Measurements from ENCODE around the gene MARCHF10. TPM values are rescaled to one million over a fixed set of nuclear protein-coding genes. Genes with fewer than 3 reads are reported as not detected.

MARCHF10 gene
- polyA plus RNA-seq, 1 donor, result 0.15 TPM

GRCh38 chr17:62657145-62657665 is 150.9 kb downstream of the MARCHF10 start:
- H3K9me3 ChIP-seq (ENCODE audit: control insufficient read depth, low read depth, low read length), result no peaks in the 10 kb centered on the region
- WGBS (ENCODE audit: insufficient coverage, low lambda C conversion rate), result no CpG with 5 or more reads among the region's 3 CpGs
- H3K27me3 ChIP-seq (ENCODE audit: control insufficient read depth, insufficient read depth, low read length), result peaks cover 23% of the 10 kb centered on the region
- DNase-seq, result no peak
- peaks cover 12% of the 10 kb centered on the region for H3K4me1 ChIP-seq (ENCODE audit: control insufficient read depth, insufficient read depth, low read length)
- no peak overlapping the region for H3K27ac ChIP-seq (ENCODE audit: low read length)
- H3K36me3 ChIP-seq (ENCODE audit: control insufficient read depth, insufficient read depth, low read length), result no peaks in the 10 kb centered on the region
- no peak overlapping the region for H3K4me3 ChIP-seq (ENCODE audit: low read length)

- WGBS (ENCODE audit: insufficient coverage, low lambda C conversion rate), result no CpG with 5 or more reads among the region's 1 CpG
- no peak for DNase-seq
- no peaks in the 10 kb centered on the region for H3K9me3 ChIP-seq (ENCODE audit: control insufficient read depth, low read depth, low read length)
- H3K27ac ChIP-seq (ENCODE audit: low read length), result no peak overlapping the region
- H3K36me3 ChIP-seq (ENCODE audit: control insufficient read depth, insufficient read depth, low read length), result no peaks in the 10 kb centered on the region
- H3K4me3 ChIP-seq (ENCODE audit: low read length), result no peak overlapping the region
- H3K27me3 ChIP-seq (ENCODE audit: control insufficient read depth, insufficient read depth, low read length), result peaks cover 30% of the 10 kb centered on the region
- H3K4me1 ChIP-seq (ENCODE audit: control insufficient read depth, insufficient read depth, low read length), result peaks cover 15% of the 10 kb centered on the region
Measured at GRCh38 chr17:62656446-62656845, 151.7 kb downstream of the MARCHF10 start.

- 40% methylated on average over 1 of the region's 6 CpGs for WGBS (ENCODE audit: insufficient coverage, low lambda C conversion rate)
- H3K4me3 ChIP-seq (ENCODE audit: low read length), result no peak overlapping the region
- no peak for DNase-seq
- no peaks in the 10 kb centered on the region for H3K36me3 ChIP-seq (ENCODE audit: control insufficient read depth, insufficient read depth, low read length)
- H3K27me3 ChIP-seq (ENCODE audit: control insufficient read depth, insufficient read depth, low read length), result peaks cover 34% of the 10 kb centered on the region
- H3K4me1 ChIP-seq (ENCODE audit: control insufficient read depth, insufficient read depth, low read length), result peaks cover 15% of the 10 kb centered on the region
- H3K9me3 ChIP-seq (ENCODE audit: control insufficient read depth, low read depth, low read length), result no peaks in the 10 kb centered on the region
- H3K27ac ChIP-seq (ENCODE audit: low read length), result no peak overlapping the region
Measured at GRCh38 chr17:62655656-62656055, 152.5 kb downstream of the MARCHF10 start.

GRCh38 chr17:62653826-62654761 is 154.0 kb downstream of the MARCHF10 start:
- Histone ChIP-seq H3K9me3 (ENCODE audit: control insufficient read depth, low read depth, low read length) (no peaks in the 10 kb centered on the region), H3K4me1 (ENCODE audit: control insufficient read depth, insufficient read depth, low read length) (peaks cover 15% of the 10 kb centered on the region), H3K36me3 (ENCODE audit: control insufficient read depth, insufficient read depth, low read length) (no peaks in the 10 kb centered on the region), H3K4me3 (ENCODE audit: low read length) (no peak overlapping the region), H3K27ac (ENCODE audit: low read length) (peak overlapping the region; percentile 23), H3K27me3 (ENCODE audit: control insufficient read depth, insufficient read depth, low read length) (peaks cover 34% of the 10 kb centered on the region)
- WGBS (ENCODE audit: insufficient coverage, low lambda C conversion rate), result no CpG with 5 or more reads among the region's 19 CpGs
- peak in 1 of 2 donors; percentile 26 for DNase-seq

- Histone ChIP-seq H3K27me3 (ENCODE audit: control insufficient read depth, insufficient read depth, low read length) (peaks cover 34% of the 10 kb centered on the region), H3K36me3 (ENCODE audit: control insufficient read depth, insufficient read depth, low read length) (no peaks in the 10 kb centered on the region), H3K27ac (ENCODE audit: low read length) (peak overlapping the region; percentile 23), H3K4me3 (ENCODE audit: low read length) (peak overlapping the region; percentile 36), H3K9me3 (ENCODE audit: control insufficient read depth, low read depth, low read length) (no peaks in the 10 kb centered on the region), H3K4me1 (ENCODE audit: control insufficient read depth, insufficient read depth, low read length) (peaks cover 15% of the 10 kb centered on the region)
- DNase-seq, result peak in 1 of 2 donors; percentile 26
- WGBS (ENCODE audit: insufficient coverage, low lambda C conversion rate), result no CpG with 5 or more reads among the region's 30 CpGs
Measured at GRCh38 chr17:62653002-62653825, 154.9 kb downstream of the MARCHF10 start.

- peaks cover 34% of the 10 kb centered on the region for H3K27me3 ChIP-seq (ENCODE audit: control insufficient read depth, insufficient read depth, low read length)
- H3K9me3 ChIP-seq (ENCODE audit: control insufficient read depth, low read depth, low read length), result no peaks in the 10 kb centered on the region
- peak in 1 of 2 donors; percentile 33 for DNase-seq
- 13% methylated on average over 3 of the region's 57 CpGs for WGBS (ENCODE audit: insufficient coverage, low lambda C conversion rate)
- no peaks in the 10 kb centered on the region for H3K36me3 ChIP-seq (ENCODE audit: control insufficient read depth, insufficient read depth, low read length)
- H3K27ac ChIP-seq (ENCODE audit: low read length), result no peak overlapping the region
- peak overlapping the region; percentile 36 for H3K4me3 ChIP-seq (ENCODE audit: low read length)
- H3K4me1 ChIP-seq (ENCODE audit: control insufficient read depth, insufficient read depth, low read length), result peaks cover 15% of the 10 kb centered on the region
Measured at GRCh38 chr17:62652251-62653001, 155.7 kb downstream of the MARCHF10 start.

Other genes starting within 250 kb of the MARCHF10 start
- gene MRC2, start 180.6 kb downstream of the MARCHF10 start, polyA plus RNA-seq, result 20.1 TPM
- gene TANC2, start 157.9 kb upstream of the MARCHF10 start, polyA plus RNA-seq, result 12.8 TPM

All from large intestine (tissue), 3 donors.